ENCODE data around the gene FZD2. TPM values are rescaled to one million over a fixed set of nuclear protein-coding genes. Genes with fewer than 3 reads are reported as not detected.

The FZD2 gene
- total and polyA plus RNA-seq, 2 of the 13 experiments (the other 11 are each of a cell fraction or from before 2014, with no cell fraction given), result 0.07 to 0.13 TPM

- TF ChIP-seq HINFP (CRISPR knock-in tag; IDR thresholded peaks at IDR 0.05; ENCODE audit: low read depth), result peak; percentile 42; the same call in 1 of the 2 replicates
- TF ChIP-seq ZNF839 (CRISPR knock-in tag; IDR thresholded peaks at IDR 0.05; ENCODE audit: borderline replicate concordance), result 0 out of 2 replicates have a peak, but pooled peaks have one; percentile 16
- TF ChIP-seq ZNF235 (CRISPR knock-in tag; IDR thresholded peaks at IDR 0.05; ENCODE audit: borderline replicate concordance), result 0 out of 2 replicates have a peak, but pooled peaks have one; percentile 25
- no peak for TF ChIP-seq ZNF75D (CRISPR knock-in tag; IDR thresholded peaks at IDR 0.05; ENCODE audit: borderline replicate concordance)
- peak; percentile 48 for TF ChIP-seq HNRNPLL (IDR thresholded peaks at IDR 0.05; ENCODE audit: low read depth, low read length, poor library complexity, severe bottlenecking)
- TF ChIP-seq MTA1 (CRISPR knock-in tag; IDR thresholded peaks at IDR 0.05; ENCODE audit: borderline replicate concordance), result peak; percentile 85
- TF ChIP-seq HOXA3 (CRISPR knock-in tag; IDR thresholded peaks at IDR 0.05), result peak; percentile 55
- TF ChIP-seq NR2F1 (CRISPR knock-in tag; IDR thresholded peaks at IDR 0.05), result peak; percentile 64 to 71
- peak; percentile 20; the same call in 1 of the 2 replicates for TF ChIP-seq POLR2AphosphoS5 (IDR thresholded peaks at IDR 0.05; ENCODE audit: low read depth, low read length)
- TF ChIP-seq, protein P1, sequence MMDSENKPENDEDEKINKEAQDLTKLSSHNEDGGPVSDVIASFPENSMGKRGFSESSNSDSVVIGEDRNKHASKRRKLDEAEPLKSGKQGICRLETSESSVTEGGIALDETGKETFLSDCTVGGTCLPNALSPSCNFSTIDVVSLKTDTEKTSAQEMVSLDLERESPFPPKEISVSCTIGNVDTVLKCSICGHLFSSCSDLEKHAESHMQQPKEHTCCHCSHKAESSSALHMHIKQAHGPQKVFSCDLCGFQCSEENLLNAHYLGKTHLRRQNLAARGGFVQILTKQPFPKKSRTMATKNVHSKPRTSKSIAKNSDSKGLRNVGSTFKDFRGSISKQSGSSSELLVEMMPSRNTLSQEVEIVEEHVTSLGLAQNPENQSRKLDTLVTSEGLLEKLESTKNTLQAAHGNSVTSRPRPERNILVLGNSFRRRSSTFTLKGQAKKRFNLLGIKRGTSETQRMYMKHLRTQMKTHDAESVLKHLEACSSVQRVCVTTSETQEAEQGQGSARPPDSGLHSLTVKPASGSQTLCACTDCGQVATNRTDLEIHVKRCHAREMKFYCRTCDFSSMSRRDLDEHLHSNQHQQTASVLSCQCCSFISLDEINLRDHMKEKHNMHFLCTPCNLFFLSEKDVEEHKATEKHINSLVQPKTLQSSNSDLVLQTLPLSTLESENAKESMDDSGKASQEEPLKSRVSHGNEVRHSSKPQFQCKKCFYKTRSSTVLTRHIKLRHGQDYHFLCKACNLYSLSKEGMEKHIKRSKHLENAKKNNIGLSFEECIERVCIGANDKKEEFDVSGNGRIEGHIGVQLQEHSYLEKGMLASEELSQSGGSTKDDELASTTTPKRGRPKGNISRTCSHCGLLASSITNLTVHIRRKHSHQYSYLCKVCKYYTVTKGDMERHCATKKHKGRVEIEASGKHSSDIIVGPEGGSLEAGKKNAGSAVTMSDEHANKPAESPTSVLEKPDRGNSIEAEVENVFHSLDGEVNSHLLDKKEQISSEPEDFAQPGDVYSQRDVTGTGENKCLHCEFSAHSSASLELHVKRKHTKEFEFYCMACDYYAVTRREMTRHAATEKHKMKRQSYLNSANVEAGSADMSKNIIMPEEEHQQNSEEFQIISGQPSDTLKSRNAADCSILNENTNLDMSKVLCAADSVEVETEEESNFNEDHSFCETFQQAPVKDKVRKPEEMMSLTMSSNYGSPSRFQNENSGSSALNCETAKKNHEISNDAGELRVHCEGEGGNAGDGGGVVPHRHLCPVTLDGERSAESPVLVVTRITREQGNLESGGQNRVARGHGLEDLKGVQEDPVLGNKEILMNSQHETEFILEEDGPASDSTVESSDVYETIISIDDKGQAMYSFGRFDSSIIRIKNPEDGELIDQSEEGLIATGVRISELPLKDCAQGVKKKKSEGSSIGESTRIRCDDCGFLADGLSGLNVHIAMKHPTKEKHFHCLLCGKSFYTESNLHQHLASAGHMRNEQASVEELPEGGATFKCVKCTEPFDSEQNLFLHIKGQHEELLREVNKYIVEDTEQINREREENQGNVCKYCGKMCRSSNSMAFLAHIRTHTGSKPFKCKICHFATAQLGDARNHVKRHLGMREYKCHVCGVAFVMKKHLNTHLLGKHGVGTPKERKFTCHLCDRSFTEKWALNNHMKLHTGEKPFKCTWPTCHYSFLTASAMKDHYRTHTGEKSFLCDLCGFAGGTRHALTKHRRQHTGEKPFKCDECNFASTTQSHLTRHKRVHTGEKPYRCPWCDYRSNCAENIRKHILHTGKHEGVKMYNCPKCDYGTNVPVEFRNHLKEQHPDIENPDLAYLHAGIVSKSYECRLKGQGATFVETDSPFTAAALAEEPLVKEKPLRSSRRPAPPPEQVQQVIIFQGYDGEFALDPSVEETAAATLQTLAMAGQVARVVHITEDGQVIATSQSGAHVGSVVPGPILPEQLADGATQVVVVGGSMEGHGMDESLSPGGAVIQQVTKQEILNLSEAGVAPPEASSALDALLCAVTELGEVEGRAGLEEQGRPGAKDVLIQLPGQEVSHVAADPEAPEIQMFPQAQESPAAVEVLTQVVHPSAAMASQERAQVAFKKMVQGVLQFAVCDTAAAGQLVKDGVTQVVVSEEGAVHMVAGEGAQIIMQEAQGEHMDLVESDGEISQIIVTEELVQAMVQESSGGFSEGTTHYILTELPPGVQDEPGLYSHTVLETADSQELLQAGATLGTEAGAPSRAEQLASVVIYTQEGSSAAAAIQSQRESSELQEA (CRISPR knock-in tag; IDR thresholded peaks at IDR 0.05; ENCODE audit: not compliant biosample characterization), result no peak
- TF ChIP-seq SOX13 (IDR thresholded peaks at IDR 0.05), result no peak
- no peak; a peak in 1 of 4 replicates for TF ChIP-seq SOX13 (CRISPR knock-in tag; conservative IDR thresholded peaks at IDR 0.05 in 1 of 2, IDR thresholded peaks at IDR 0.05 in 1 of 2)
- no peak; the same call in 1 of the 2 replicates for TF ChIP-seq EED (CRISPR knock-in tag; IDR thresholded peaks at IDR 0.05)
- peak; percentile 6; the same call in 1 of the 2 replicates for TF ChIP-seq ZNF263 (CRISPR knock-in tag; IDR thresholded peaks at IDR 0.05)
- TF ChIP-seq, protein P2, sequence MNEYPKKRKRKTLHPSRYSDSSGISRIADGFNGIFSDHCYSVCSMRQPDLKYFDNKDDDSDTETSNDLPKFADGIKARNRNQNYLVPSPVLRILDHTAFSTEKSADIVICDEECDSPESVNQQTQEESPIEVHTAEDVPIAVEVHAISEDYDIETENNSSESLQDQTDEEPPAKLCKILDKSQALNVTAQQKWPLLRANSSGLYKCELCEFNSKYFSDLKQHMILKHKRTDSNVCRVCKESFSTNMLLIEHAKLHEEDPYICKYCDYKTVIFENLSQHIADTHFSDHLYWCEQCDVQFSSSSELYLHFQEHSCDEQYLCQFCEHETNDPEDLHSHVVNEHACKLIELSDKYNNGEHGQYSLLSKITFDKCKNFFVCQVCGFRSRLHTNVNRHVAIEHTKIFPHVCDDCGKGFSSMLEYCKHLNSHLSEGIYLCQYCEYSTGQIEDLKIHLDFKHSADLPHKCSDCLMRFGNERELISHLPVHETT (CRISPR knock-in tag; conservative IDR thresholded peaks at IDR 0.05), result no peak
Observed at GRCh38 chr17:44608727-44609435, 51.6 kb downstream of the FZD2 start (continued).
